ENCODE measurements around the gene PPP1R2. TPM values are rescaled to one million over a fixed set of nuclear protein-coding genes. Genes with fewer than 3 reads are reported as not detected.
A peak's percentile ranks its signal among the peaks of the same experiment; 100 is the strongest.

Gene PPP1R2
- polyA plus RNA-seq, 1 donor from 2014 or later, result 113 TPM

GRCh38 chr3:195558602-195559001 is 15.5 kb upstream of the PPP1R2 start:
- no peak overlapping the region for H3K4me2 ChIP-seq (ENCODE audit: low read length)
- no peaks in the 10 kb centered on the region for H3K27me3 ChIP-seq (ENCODE audit: insufficient read depth, low read depth, low read length)
- no peak overlapping the region for H3K27ac ChIP-seq (ENCODE audit: low read length)
- H3F3A ChIP-seq (ENCODE audit: insufficient read depth, low read length, poor library complexity, severe bottlenecking), result no peaks in the 10 kb centered on the region
- H3K36me3 ChIP-seq (ENCODE audit: insufficient read depth, low read length), result no peaks in the 10 kb centered on the region
- no peak overlapping the region for H3K4me3 ChIP-seq (ENCODE audit: low read length)
- no peaks in the 10 kb centered on the region for H3K9me3 ChIP-seq (ENCODE audit: low read length)
- no peaks in the 10 kb centered on the region for H3K9me2 ChIP-seq (ENCODE audit: insufficient read depth, low read length)
- H3K79me2 ChIP-seq (replicated peaks; ENCODE audit: insufficient read depth, low read length), result no peaks in the 10 kb centered on the region
- H3K9ac ChIP-seq (ENCODE audit: low read length), result no peak overlapping the region
- H4K20me1 ChIP-seq (ENCODE audit: insufficient read depth), result no peaks in the 10 kb centered on the region
- H2AFZ ChIP-seq (ENCODE audit: low read depth, low read length), result no peak overlapping the region
- TF ChIP-seq MXI1 (conservative IDR thresholded peaks at IDR 0.05; ENCODE audit: poor library complexity, severe bottlenecking), result no peak
- peak; percentile 43 for TF ChIP-seq CTCF (IDR thresholded peaks at IDR 0.05; ENCODE audit: poor library complexity, severe bottlenecking)
- TF ChIP-seq EP300 (conservative IDR thresholded peaks at IDR 0.05; ENCODE audit: poor library complexity, severe bottlenecking), result no peak
- no peak for TF ChIP-seq EZH2 (IDR thresholded peaks at IDR 0.05; ENCODE audit: borderline replicate concordance, insufficient read depth, low read length, poor library complexity, severe bottlenecking)
- no peak for TF ChIP-seq SMC3 (conservative IDR thresholded peaks at IDR 0.05; ENCODE audit: poor library complexity)
- TF ChIP-seq RAD21 (conservative IDR thresholded peaks at IDR 0.05), result peak; percentile 48
- no peak for TF ChIP-seq POLR2AphosphoS5 (IDR thresholded peaks at IDR 0.05)
- no peak for TF ChIP-seq TAF1 (IDR thresholded peaks at IDR 0.05; ENCODE audit: low read depth)
- TF ChIP-seq REST (IDR thresholded peaks at IDR 0.05; ENCODE audit: borderline replicate concordance), result no peak

GRCh38 chr3:195557322-195557721 is 14.2 kb upstream of the PPP1R2 start:
- no peaks in the 10 kb centered on the region for H3K36me3 ChIP-seq (ENCODE audit: insufficient read depth, low read length)
- no peak overlapping the region for H2AFZ ChIP-seq (ENCODE audit: low read depth, low read length)
- H3K79me2 ChIP-seq (replicated peaks; ENCODE audit: insufficient read depth, low read length), result no peaks in the 10 kb centered on the region
- no peaks in the 10 kb centered on the region for H3K27me3 ChIP-seq (ENCODE audit: insufficient read depth, low read depth, low read length)
- TF ChIP-seq REST (IDR thresholded peaks at IDR 0.05; ENCODE audit: borderline replicate concordance), result no peak
- no peak for TF ChIP-seq EZH2 (IDR thresholded peaks at IDR 0.05; ENCODE audit: borderline replicate concordance, insufficient read depth, low read length, poor library complexity, severe bottlenecking)
- no peak for TF ChIP-seq TAF1 (IDR thresholded peaks at IDR 0.05; ENCODE audit: low read depth)
- TF ChIP-seq POLR2AphosphoS5 (IDR thresholded peaks at IDR 0.05), result no peak
- no peak for TF ChIP-seq RAD21 (conservative IDR thresholded peaks at IDR 0.05)
- TF ChIP-seq SMC3 (conservative IDR thresholded peaks at IDR 0.05; ENCODE audit: poor library complexity), result no peak
- no peak for TF ChIP-seq MXI1 (conservative IDR thresholded peaks at IDR 0.05; ENCODE audit: poor library complexity, severe bottlenecking)
- TF ChIP-seq EP300 (conservative IDR thresholded peaks at IDR 0.05; ENCODE audit: poor library complexity, severe bottlenecking), result no peak
- no peak for TF ChIP-seq CTCF (IDR thresholded peaks at IDR 0.05; ENCODE audit: poor library complexity, severe bottlenecking)
- H3K27ac ChIP-seq (ENCODE audit: low read length), result no peak overlapping the region
- no peaks in the 10 kb centered on the region for H3K9me2 ChIP-seq (ENCODE audit: insufficient read depth, low read length)
- no peak overlapping the region for H3K9ac ChIP-seq (ENCODE audit: low read length)
- no peaks in the 10 kb centered on the region for H4K20me1 ChIP-seq (ENCODE audit: insufficient read depth)
- no peak overlapping the region for H3K4me3 ChIP-seq (ENCODE audit: low read length)
- no peaks in the 10 kb centered on the region for H3F3A ChIP-seq (ENCODE audit: insufficient read depth, low read length, poor library complexity, severe bottlenecking)
- no peaks in the 10 kb centered on the region for H3K9me3 ChIP-seq (ENCODE audit: low read length)
- no peak overlapping the region for H3K4me2 ChIP-seq (ENCODE audit: low read length)
